ENCODE results near the gene METTL17.
A peak's percentile ranks its signal among the peaks of the same experiment; 100 is the strongest.
"Not testable (repeated sequence)": the region's sequence is repeated elsewhere in the genome, so short reads cannot be mapped to it uniquely, and the experiment has no call there.

METTL17 gene

GRCh38 chr14:20989787-20990600 is at the start of gene METTL17:
TSS of gene METTL17 (plus strand) at chr14:20989980. CDS start at chr14:20990003, 23 bp downstream.
- peak; percentile 85 to 97 (median 93) for DNase-seq
- intact Hi-C loops (cut with DNase I) = no loop called here

- intact Hi-C loops (cut with DNase I) = not testable (repeated sequence)
- DNase-seq = peak in 8 of 42 donors; percentile 6 to 48 (median 16)
Observed at GRCh38 chr14:20945146-20945545, 44.6 kb upstream of the METTL17 start.

GRCh38 chr14:20946707-20947106 is 43.1 kb upstream of the METTL17 start:
- intact Hi-C loops (cut with DNase I) = not testable (repeated sequence)

GRCh38 chr14:20954736-20955537 is 34.8 kb upstream of the METTL17 start, which contains the start of gene RNASE2:
TSS of gene RNASE2 (plus strand) at chr14:20955487. CDS start at chr14:20955772, 285 bp downstream.
- peak in 8 of 42 donors; percentile 2 to 51 (median 19) for DNase-seq
- intact Hi-C loops (cut with DNase I) = not testable (repeated sequence)

More at GRCh38 chr14:20946707-20947106, 43.1 kb upstream of the METTL17 start:
- DNase-seq = not testable (repeated sequence)

GRCh38 chr14:20955538-20955873 is 34.3 kb upstream of the METTL17 start:
- intact Hi-C loops (cut with DNase I) = not testable (repeated sequence)

GRCh38 chr14:20956376-20956976 is 33.3 kb upstream of the METTL17 start:
- DNase-seq = no peak
- intact Hi-C loops (cut with DNase I) = no loop called here

More at GRCh38 chr14:20955538-20955873, 34.3 kb upstream of the METTL17 start:
- peak in 20 of 42 donors; percentile 10 to 49 (median 18) for DNase-seq

- DNase-seq; intact Hi-C loops (cut with DNase I): not testable (repeated sequence)
Observed at GRCh38 chr14:20958946-20959345, 30.8 kb upstream of the METTL17 start.

- intact Hi-C loops (cut with DNase I) = loop anchor here (10.0 kb wide), 2 partner anchors 115 to 275 kb away; no protein-coding TSS in a partner anchor
- no peak for DNase-seq
Observed at GRCh38 chr14:20969336-20969735, 20.4 kb upstream of the METTL17 start.

- intact Hi-C loops (cut with DNase I) = no loop called here
Observed at GRCh38 chr14:20970647-20970982, 19.2 kb upstream of the METTL17 start.

GRCh38 chr14:20970983-20971704 is 18.6 kb upstream of the METTL17 start:
- intact Hi-C loops (cut with DNase I) = no loop called here
- peak; percentile 60 to 92 (median 85) for DNase-seq

More at GRCh38 chr14:20970647-20970982, 19.2 kb upstream of the METTL17 start:
- DNase-seq = no peak

- intact Hi-C loops (cut with DNase I) = no loop called here
- no peak for DNase-seq
Observed at GRCh38 chr14:20971705-20972021, 18.1 kb upstream of the METTL17 start.

- intact Hi-C loops (cut with DNase I) = no loop called here
- DNase-seq = no peak
Observed at GRCh38 chr14:20973501-20973900, 16.3 kb upstream of the METTL17 start.

- intact Hi-C loops (cut with DNase I) = no loop called here
- no peak for DNase-seq
Observed at GRCh38 chr14:20976291-20976690, 13.5 kb upstream of the METTL17 start.

GRCh38 chr14:20978687-20979086 is 11.1 kb upstream of the METTL17 start:
- intact Hi-C loops (cut with DNase I) = no loop called here
- DNase-seq = no peak

- DNase-seq = no peak
- intact Hi-C loops (cut with DNase I) = no loop called here
Observed at GRCh38 chr14:20980906-20981305, 8.9 kb upstream of the METTL17 start.

GRCh38 chr14:20982646-20983369 is 7.0 kb upstream of the METTL17 start:
- DNase-seq = no peak
- intact Hi-C loops (cut with DNase I) = no loop called here

- intact Hi-C loops (cut with DNase I); DNase-seq: not testable (repeated sequence)
Observed at GRCh38 chr14:20985650-20986049, 4.1 kb upstream of the METTL17 start.

GRCh38 chr14:20986811-20987210 is 3.0 kb upstream of the METTL17 start:
- intact Hi-C loops (cut with DNase I) = no loop called here
- peak in 14 of 42 donors; percentile 13 to 49 (median 22) for DNase-seq

All from head of caudate nucleus (tissue), 42 donors.